SU-DHL-6 (cell line): Measurements from ENCODE around the gene CMTR1.

Source experiments
- H2AFZ ChIP-seq: fragments of 200-600 bp; sonication (generic); 2 replicates; pipeline ENCODE4 v1.6.1; 2014; ENCODE audit warnings: low read depth, mild to moderate bottlenecking, moderate library complexity, mixed read lengths, antibody characterized with exemption, low read length; ENCODE audit not compliant: severe bottlenecking
- H3F3A ChIP-seq: fragments of 200-600 bp; shearing (Covaris generic); 2 replicates; pipeline ENCODE4 v1.6.0; 2016; ENCODE audit warnings: antibody characterized with exemption, mild to moderate bottlenecking; ENCODE audit not compliant: insufficient read depth
- H3K27ac ChIP-seq: fragments of 200-600 bp; sonication (generic); 2 replicates; pipeline ENCODE4 v1.5.1; 2016; ENCODE audit warnings: low read depth, mild to moderate bottlenecking, low read length, moderate library complexity, mixed read lengths
- H3K27me3 ChIP-seq: fragments of 200-600 bp; sonication (generic), shearing (Covaris generic); 2 replicates; pipeline ENCODE4 v1.6.0; 2014; ENCODE audit warnings: mild to moderate bottlenecking, low read length
- H3K36me3 ChIP-seq: fragments of 200-600 bp; sonication (generic); 2 replicates; pipeline ENCODE4 v1.6.1; 2014; ENCODE audit warnings: mild to moderate bottlenecking, low read length, mixed read lengths
- H3K4me2 ChIP-seq: fragments of 300-600, 200-600 bp; shearing (Covaris generic), sonication (generic); 2 replicates; pipeline ENCODE4 v1.6.0; 2014; ENCODE audit warnings: low read length, low read depth, mild to moderate bottlenecking; ENCODE audit not compliant: poor library complexity, severe bottlenecking
- H3K4me3 ChIP-seq: fragments of 200-600 bp; sonication (generic); 2 replicates; pipeline ENCODE4 v1.5.1; 2014; ENCODE audit warnings: antibody characterized with exemption, low read length, mild to moderate bottlenecking, mixed read lengths; ENCODE audit not compliant: insufficient read depth, poor library complexity, severe bottlenecking
- H3K79me2 ChIP-seq: fragments of 200-600 bp; sonication (generic); 2 replicates; pipeline ENCODE4 v1.6.1; 2014; ENCODE audit warnings: mild to moderate bottlenecking, low read length, moderate library complexity; ENCODE audit not compliant: insufficient read depth
- H3K9ac ChIP-seq: fragments of 200-600 bp; sonication (generic); 2 replicates; pipeline ENCODE4 v1.7.0; 2014; ENCODE audit warnings: mild to moderate bottlenecking, low read length
- H3K9me2 ChIP-seq: fragments of 200-600 bp; sonication (generic); replicated peaks from 2 replicates; pipeline ENCODE4 v1.6.1; 2014; ENCODE audit warnings: low read length; ENCODE audit not compliant: insufficient read depth
- H3K9me3 ChIP-seq: fragments of 200-600 bp; sonication (generic); 2 replicates; pipeline ENCODE4 v1.6.1; 2014; ENCODE audit warnings: low read length, mixed read lengths; ENCODE audit not compliant: insufficient read depth
- H4K20me1 ChIP-seq: fragments of 200-600 bp; sonication (generic); 2 replicates; pipeline ENCODE4 v1.6.1; 2014; ENCODE audit warnings: low read depth, mild to moderate bottlenecking, antibody characterized with exemption, low read length, moderate library complexity, mixed read lengths
- EZH2phosphoT487 ChIP-seq: fragments of 200-600 bp; sonication (generic), shearing (Covaris generic); conservative IDR thresholded peaks from 2 replicates; pipeline ENCODE4 v1.6.1; 2018; ENCODE audit warnings: mild to moderate bottlenecking, antibody characterized with exemption, low read length, moderate library complexity, mixed read lengths
- TF ChIP-seq, protein P1 (sequence below): fragments of 200-600 bp; sonication (generic); IDR thresholded peaks from one replicate; pipeline ENCODE4 v1.5.1; 2017; ENCODE audit warnings: antibody characterized with exemption, mild to moderate bottlenecking, low read length, moderate library complexity; ENCODE audit not compliant: insufficient read depth, poor library complexity, severe bottlenecking

The CMTR1 gene

DNA sequence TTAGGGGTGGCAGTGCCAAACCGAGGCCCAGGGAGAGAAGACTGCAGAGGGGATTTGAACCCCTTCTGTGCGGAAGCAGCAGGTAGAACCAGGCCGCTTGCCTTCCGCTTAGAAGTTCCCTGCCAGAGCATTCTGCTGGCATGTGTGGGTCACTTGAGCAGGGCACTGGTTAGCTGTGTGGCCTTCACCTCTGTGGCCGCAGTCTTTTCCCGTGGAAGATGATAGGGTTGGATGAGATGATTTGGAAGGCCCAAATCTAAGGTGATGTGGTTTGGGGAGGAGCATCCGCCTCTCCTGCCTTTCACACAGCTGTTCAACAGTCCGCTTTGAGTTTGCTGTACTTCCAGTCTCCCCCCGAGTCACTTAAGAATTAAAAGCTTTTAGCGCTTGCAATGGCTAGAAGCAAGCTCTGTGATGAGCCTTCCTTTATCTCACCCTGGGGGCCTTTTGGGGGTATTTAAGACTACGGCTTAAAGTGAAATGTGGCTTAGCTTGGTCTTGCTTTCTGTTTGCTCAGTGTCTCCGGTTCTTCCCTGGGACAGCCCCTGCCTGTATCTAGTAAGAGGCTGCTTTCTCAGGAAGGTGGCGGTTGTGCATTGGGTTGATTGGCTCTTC, 743 bp downstream of the CMTR1 start:
- TF ChIP-seq, protein P1, sequence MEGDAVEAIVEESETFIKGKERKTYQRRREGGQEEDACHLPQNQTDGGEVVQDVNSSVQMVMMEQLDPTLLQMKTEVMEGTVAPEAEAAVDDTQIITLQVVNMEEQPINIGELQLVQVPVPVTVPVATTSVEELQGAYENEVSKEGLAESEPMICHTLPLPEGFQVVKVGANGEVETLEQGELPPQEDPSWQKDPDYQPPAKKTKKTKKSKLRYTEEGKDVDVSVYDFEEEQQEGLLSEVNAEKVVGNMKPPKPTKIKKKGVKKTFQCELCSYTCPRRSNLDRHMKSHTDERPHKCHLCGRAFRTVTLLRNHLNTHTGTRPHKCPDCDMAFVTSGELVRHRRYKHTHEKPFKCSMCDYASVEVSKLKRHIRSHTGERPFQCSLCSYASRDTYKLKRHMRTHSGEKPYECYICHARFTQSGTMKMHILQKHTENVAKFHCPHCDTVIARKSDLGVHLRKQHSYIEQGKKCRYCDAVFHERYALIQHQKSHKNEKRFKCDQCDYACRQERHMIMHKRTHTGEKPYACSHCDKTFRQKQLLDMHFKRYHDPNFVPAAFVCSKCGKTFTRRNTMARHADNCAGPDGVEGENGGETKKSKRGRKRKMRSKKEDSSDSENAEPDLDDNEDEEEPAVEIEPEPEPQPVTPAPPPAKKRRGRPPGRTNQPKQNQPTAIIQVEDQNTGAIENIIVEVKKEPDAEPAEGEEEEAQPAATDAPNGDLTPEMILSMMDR = no peak
- no peak for TF ChIP-seq EZH2phosphoT487
- Histone ChIP-seq H3K79me2 (peaks cover 20% of the 10 kb centered on the region), H3K4me3 (peak overlapping the region; percentile 78), H3F3A (peaks cover 21% of the 10 kb centered on the region), H3K36me3 (no peaks in the 10 kb centered on the region), H3K4me2 (peak overlapping the region; percentile 82), H3K9me2 (no peaks in the 10 kb centered on the region), H3K9me3 (no peaks in the 10 kb centered on the region), H3K9ac (peak overlapping the region; percentile 77), H4K20me1 (no peaks in the 10 kb centered on the region), H2AFZ (peak overlapping the region; percentile 94), H3K27me3 (no peaks in the 10 kb centered on the region), H3K27ac (peak overlapping the region; percentile 70)

DNA sequence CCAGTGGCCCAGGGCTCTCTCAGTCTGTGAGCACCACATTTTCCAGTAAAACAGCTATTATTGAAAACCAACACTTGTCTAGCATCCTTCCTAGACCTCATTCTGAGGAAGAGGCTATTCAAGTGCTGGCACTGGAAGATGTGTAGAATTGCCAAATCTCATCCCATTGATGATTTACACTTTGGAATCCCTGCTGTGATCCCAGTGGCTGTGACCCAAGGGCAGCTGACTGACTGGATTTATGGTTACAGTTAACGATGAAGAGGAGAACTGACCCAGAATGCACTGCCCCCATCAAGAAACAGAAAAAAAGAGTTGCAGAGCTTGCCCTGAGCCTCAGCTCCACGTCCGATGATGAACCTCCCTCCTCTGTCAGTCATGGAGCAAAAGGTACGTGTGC, 2.4 kb downstream of the CMTR1 start:
- no peak overlapping the region for H2AFZ ChIP-seq
- no peaks in the 10 kb centered on the region for H4K20me1 ChIP-seq
- H3K27ac ChIP-seq = no peak overlapping the region
- H3K4me3 ChIP-seq = no peak overlapping the region
- H3K27me3 ChIP-seq = no peaks in the 10 kb centered on the region
- H3K9ac ChIP-seq = no peak overlapping the region
- H3F3A ChIP-seq = peaks cover 21% of the 10 kb centered on the region
- TF ChIP-seq, protein P1 = no peak
- TF ChIP-seq EZH2phosphoT487 = no peak
- H3K9me3 ChIP-seq = no peaks in the 10 kb centered on the region
- peak overlapping the region; percentile 82 for H3K4me2 ChIP-seq
- peaks cover 20% of the 10 kb centered on the region for H3K79me2 ChIP-seq
- no peaks in the 10 kb centered on the region for H3K36me3 ChIP-seq
- no peaks in the 10 kb centered on the region for H3K9me2 ChIP-seq

GRCh38 chr6:37435816-37436215, 2.8 kb downstream of the CMTR1 start:
- no peak overlapping the region for H3K9ac ChIP-seq
- H2AFZ ChIP-seq = no peak overlapping the region
- no peaks in the 10 kb centered on the region for H3K9me2 ChIP-seq
- no peaks in the 10 kb centered on the region for H3K9me3 ChIP-seq
- H4K20me1 ChIP-seq = no peaks in the 10 kb centered on the region
- peaks cover 24% of the 10 kb centered on the region for H3K79me2 ChIP-seq
- peaks cover 21% of the 10 kb centered on the region for H3F3A ChIP-seq
- no peak for TF ChIP-seq EZH2phosphoT487
- TF ChIP-seq, protein P1 = peak; percentile 21
- H3K27me3 ChIP-seq = no peaks in the 10 kb centered on the region
- H3K36me3 ChIP-seq = no peaks in the 10 kb centered on the region
- H3K27ac ChIP-seq = no peak overlapping the region
- no peak overlapping the region for H3K4me2 ChIP-seq
- H3K4me3 ChIP-seq = no peak overlapping the region
